AG09309 (cell line): ENCODE measurements around the gene GDPD4.

Source experiments
- DNase-seq: peaks from one replicate; pipeline ENCODE4 v3.0.0-alpha.2; 2010; ENCODE audit warnings: low read depth
- H3K4me3 ChIP-seq: 2 replicates; pipeline ENCODE4 v1.5.1; 2011; ENCODE audit warnings: mild to moderate bottlenecking, low read depth, low read length, moderate library complexity; ENCODE audit not compliant: control insufficient read depth
- TF ChIP-seq, protein P1 (sequence below): IDR thresholded peaks from 2 replicates; pipeline ENCODE4 v1.5.1; 2011; ENCODE audit warnings: mild to moderate bottlenecking, low read depth, low read length, inconsistent platforms; ENCODE audit not compliant: insufficient read depth, control insufficient read depth; ENCODE audit errors: missing control alignments

GDPD4 gene

DNA sequence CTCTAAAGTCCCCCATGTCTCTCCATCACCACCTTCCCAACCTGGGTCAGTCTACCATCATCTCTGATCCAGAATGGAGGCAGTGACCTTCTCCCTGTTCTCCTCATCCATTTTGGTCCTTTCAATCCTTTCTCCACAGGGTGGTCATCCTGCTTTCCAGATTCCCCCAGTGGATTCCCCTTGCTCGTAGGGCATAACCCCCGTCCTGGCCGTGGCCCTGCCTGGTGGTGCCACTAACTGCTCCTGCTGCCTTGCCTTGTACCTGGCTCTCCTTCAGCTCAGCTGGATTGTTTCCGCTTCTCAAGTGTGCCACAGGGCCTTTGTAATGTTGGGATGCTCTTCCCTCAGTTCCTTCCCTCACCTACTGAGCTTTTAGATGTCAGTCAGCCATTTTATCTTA is 91.8 kb downstream of the GDPD4 start:
- TF ChIP-seq, protein P1, sequence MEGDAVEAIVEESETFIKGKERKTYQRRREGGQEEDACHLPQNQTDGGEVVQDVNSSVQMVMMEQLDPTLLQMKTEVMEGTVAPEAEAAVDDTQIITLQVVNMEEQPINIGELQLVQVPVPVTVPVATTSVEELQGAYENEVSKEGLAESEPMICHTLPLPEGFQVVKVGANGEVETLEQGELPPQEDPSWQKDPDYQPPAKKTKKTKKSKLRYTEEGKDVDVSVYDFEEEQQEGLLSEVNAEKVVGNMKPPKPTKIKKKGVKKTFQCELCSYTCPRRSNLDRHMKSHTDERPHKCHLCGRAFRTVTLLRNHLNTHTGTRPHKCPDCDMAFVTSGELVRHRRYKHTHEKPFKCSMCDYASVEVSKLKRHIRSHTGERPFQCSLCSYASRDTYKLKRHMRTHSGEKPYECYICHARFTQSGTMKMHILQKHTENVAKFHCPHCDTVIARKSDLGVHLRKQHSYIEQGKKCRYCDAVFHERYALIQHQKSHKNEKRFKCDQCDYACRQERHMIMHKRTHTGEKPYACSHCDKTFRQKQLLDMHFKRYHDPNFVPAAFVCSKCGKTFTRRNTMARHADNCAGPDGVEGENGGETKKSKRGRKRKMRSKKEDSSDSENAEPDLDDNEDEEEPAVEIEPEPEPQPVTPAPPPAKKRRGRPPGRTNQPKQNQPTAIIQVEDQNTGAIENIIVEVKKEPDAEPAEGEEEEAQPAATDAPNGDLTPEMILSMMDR: no peak
- no peak overlapping the region for H3K4me3 ChIP-seq
- DNase-seq: no peak

DNA sequence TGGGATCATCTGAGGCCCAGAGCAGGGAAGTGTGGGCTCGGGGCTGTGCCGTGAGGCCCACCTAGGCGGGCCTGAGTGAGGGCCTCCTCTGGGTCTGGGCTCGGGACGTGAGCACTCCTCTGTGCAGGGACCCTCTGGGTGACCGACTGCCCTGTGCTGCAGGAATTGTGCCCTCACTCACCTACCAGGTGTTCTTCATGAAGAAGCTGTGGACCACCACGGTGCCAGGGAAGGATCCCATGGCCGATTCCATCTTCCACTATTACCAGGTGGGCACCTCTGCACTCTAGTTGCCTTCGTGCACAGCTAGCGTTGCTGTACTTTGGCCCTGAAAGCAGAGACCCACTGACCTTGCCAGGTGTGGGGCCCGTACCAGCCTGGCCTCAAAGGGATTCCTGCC is 93.0 kb downstream of the GDPD4 start:
- H3K4me3 ChIP-seq: no peak overlapping the region
- no peak for DNase-seq
- TF ChIP-seq, protein P1: no peak

DNA sequence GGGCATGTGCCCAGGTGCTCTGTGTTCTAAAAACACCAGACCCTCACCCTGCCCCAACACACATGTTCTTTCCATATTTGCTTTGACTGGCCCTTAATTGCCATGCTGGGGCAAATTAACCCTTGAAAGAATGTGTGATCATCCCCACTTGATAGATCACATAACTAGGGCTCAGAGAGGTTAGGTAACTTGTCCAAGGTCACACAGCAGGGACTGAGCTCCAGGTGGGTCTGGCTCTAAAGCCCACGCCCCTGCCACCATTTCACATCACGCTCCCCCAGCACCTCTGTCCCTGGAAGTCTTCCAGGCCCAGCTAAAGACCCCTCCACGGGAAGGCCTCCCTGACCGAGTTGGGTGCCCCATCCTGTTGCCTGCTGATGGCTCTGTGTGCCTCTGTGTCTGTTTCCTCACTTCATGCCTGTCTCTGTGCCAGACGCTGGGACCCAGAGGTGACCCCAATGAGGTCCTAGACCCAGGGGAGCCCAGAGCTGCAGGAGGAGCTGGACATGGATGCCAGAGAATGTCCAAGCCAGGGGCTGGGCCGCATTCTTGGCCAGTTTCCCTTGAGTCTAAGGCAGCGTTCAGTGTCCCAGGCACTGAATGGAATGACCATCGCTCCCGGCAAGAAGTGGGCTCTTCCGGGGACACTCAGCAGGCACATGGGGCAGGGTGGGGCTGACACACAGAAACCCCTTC is 93.7 kb downstream of the GDPD4 start:
- DNase-seq: no peak
- TF ChIP-seq, protein P1: no peak
- H3K4me3 ChIP-seq: no peak overlapping the region

DNA sequence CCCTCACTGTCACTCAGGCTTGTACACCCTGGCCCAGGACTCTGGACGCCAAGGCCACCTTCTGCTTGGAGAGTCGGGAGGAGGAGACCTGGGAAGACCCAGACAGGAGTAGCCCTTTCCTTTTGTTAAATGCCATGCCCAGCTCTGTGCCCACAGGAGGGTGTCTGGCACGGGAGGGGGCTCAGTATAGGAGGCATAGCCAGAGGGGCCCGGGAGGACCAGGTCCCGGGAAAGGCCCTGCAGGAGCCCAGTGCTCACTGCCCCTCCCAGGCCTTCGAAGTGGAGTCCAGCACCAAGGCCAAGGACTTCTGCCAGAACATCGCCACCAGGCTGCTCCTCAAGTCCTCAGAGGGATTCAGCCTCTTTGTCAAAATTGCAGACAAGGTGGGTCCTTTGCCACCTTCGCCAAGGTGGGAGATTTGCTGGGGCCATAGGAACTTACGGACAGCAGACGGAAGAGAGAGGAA is 94.4 kb downstream of the GDPD4 start:
- no peak for DNase-seq
- TF ChIP-seq, protein P1: no peak
- no peak overlapping the region for H3K4me3 ChIP-seq

DNA sequence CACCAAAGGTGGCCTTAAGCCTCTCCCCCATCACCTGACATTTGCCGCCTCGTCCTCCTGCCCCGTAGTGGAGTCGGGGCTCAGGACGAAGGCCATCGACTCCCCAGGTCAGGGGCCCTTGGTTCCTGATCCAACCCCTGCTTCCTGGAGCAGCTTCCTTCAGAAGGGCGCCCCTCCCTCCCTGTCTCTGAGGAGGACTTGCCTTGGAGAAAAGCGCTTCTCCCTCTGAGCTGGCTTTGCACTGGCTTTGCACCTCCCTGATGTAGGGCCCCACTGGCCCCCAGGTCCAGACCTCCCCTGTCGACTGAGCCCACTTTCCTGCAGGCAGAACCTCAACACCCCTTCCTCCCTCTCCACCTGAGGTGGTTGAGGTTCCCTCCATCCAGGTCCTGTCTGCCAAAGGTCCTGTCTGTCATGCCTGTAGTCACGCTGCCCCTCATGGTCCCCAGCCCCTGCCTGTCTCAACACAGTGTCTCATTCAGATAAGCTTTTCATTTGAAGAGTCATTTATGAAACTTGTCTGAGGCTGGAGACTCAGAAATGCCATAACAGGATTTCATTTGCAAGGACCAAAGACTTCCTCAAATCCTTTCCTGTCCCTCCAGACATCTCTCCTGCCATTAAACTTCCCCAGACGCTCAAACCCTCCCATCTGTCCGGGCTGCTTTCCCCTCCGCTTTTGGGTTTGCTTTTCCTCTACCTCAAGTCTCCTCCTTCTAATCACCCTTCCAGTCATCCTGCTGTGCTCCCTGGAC is 95.0 kb downstream of the GDPD4 start:
- no peak overlapping the region for H3K4me3 ChIP-seq
- TF ChIP-seq, protein P1: no peak
- DNase-seq: no peak

DNA sequence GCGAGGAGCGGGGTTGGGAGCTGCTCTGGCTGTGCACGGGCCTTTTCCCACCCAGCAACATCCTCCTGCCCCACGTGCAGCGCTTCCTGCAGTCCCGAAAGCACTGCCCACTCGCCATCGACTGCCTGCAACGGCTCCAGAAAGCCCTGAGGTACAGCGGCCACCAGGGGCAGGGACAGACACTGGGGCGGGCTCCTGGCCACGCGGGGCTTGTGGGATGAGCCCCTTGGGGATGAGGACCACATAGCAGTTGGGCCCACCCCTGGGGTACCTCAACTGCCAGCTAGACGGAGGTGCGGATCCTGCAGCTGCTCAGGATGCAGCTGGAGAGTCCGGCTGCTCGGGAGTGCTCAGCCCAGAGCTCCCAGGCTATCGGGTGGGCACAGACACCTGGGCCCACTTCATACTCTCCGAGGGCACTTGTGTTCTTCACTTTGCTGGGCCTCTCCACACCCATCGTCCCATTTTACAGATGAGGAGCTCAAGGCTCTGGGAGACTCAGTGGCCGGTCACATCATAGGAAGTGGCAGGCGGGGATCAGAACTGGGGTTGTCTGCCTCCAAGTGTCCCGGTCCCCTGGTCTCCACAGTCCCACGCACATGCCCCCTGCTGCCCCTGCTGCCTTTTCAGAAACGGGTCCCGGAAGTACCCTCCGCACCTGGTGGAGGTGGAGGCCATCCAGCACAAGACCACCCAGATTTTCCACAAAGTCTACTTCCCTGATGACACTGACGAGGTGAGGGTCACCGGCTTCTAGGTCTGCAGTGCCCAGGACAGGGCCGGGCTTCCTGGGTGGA is 95.8 kb downstream of the GDPD4 start:
- no peak for DNase-seq
- TF ChIP-seq, protein P1: no peak
- no peak overlapping the region for H3K4me3 ChIP-seq
